Measurements from ENCODE around the gene OR10A2.
"Not testable (repeated sequence)": the region's sequence is repeated elsewhere in the genome, so short reads cannot be mapped to it uniquely, and the experiment has no call there.

OR10A2 gene

GRCh38 chr11:6862961-6863360, at the start of gene OR10A2:
Gene OR10A2, plus strand, starts transcription at chr11:6863057. Its CDS starts 6,698 bp downstream, at chr11:6869755.
- no peak for DNase-seq (ENCODE audit: low read depth)

- DNase-seq (ENCODE audit: low read depth), result no peak
Measured at GRCh38 chr11:6813656-6814055, 49.2 kb upstream of the OR10A2 start.

- DNase-seq (ENCODE audit: low read depth), result no peak
Measured at GRCh38 chr11:6817694-6818093, 45.2 kb upstream of the OR10A2 start.

GRCh38 chr11:6818967-6819366, 43.9 kb upstream of the OR10A2 start:
- no peak for DNase-seq (ENCODE audit: low read depth)

GRCh38 chr11:6824136-6824823, 38.6 kb upstream of the OR10A2 start:
- DNase-seq (ENCODE audit: low read depth), result no peak

GRCh38 chr11:6825231-6825744, 37.6 kb upstream of the OR10A2 start:
- DNase-seq (ENCODE audit: low read depth), result no peak

- DNase-seq (ENCODE audit: low read depth), result no peak
Measured at GRCh38 chr11:6828103-6828502, 34.8 kb upstream of the OR10A2 start.

- DNase-seq (ENCODE audit: low read depth), result no peak
Measured at GRCh38 chr11:6833356-6833755, 29.5 kb upstream of the OR10A2 start.

- DNase-seq (ENCODE audit: low read depth), result no peak
Measured at GRCh38 chr11:6834021-6834420, 28.8 kb upstream of the OR10A2 start.

- DNase-seq (ENCODE audit: low read depth), result no peak
Measured at GRCh38 chr11:6841694-6842093, 21.2 kb upstream of the OR10A2 start.

GRCh38 chr11:6843670-6844069, 19.2 kb upstream of the OR10A2 start:
- no peak for DNase-seq (ENCODE audit: low read depth)

- DNase-seq (ENCODE audit: low read depth), result no peak
Measured at GRCh38 chr11:6844356-6844755, 18.5 kb upstream of the OR10A2 start.

GRCh38 chr11:6845383-6845782, 17.5 kb upstream of the OR10A2 start, which contains the start of gene OR10A5:
Gene OR10A5, plus strand, starts transcription at chr11:6845683. Its CDS starts 0 bp downstream, at chr11:6845683.
- DNase-seq (ENCODE audit: low read depth), result no peak

GRCh38 chr11:6850526-6850925, 12.3 kb upstream of the OR10A2 start:
- no peak for DNase-seq (ENCODE audit: low read depth)

- not testable (repeated sequence) for DNase-seq (ENCODE audit: low read depth)
Measured at GRCh38 chr11:6854801-6855200, 8.1 kb upstream of the OR10A2 start.

- DNase-seq (ENCODE audit: low read depth), result no peak
Measured at GRCh38 chr11:6855971-6856541, 6.8 kb upstream of the OR10A2 start.

- no peak for DNase-seq (ENCODE audit: low read depth)
Measured at GRCh38 chr11:6856871-6857270, 6.0 kb upstream of the OR10A2 start.

GRCh38 chr11:6864438-6864837, 1.6 kb downstream of the OR10A2 start:
- no peak for DNase-seq (ENCODE audit: low read depth)

GRCh38 chr11:6871278-6871677, 8.4 kb downstream of the OR10A2 start:
- no peak for DNase-seq (ENCODE audit: low read depth)

GRCh38 chr11:6875761-6876160, 12.9 kb downstream of the OR10A2 start:
- DNase-seq (ENCODE audit: low read depth), result no peak

- no peak for DNase-seq (ENCODE audit: low read depth)
Measured at GRCh38 chr11:6876325-6876724, 13.5 kb downstream of the OR10A2 start, which contains the start of gene OR10A4. Gene OR10A4, plus strand, starts transcription at chr11:6876625. Its CDS starts 23 bp downstream, at chr11:6876648.

GRCh38 chr11:6876914-6877313, 14.1 kb downstream of the OR10A2 start:
- no peak for DNase-seq (ENCODE audit: low read depth)

GRCh38 chr11:6882751-6883150, 19.9 kb downstream of the OR10A2 start:
- no peak for DNase-seq (ENCODE audit: low read depth)

GRCh38 chr11:6887711-6888110, 24.9 kb downstream of the OR10A2 start:
- DNase-seq (ENCODE audit: low read depth), result not testable (repeated sequence)

Data from stimulated activated CD8-positive, alpha-beta memory T cell treated with anti-CD3 and anti-CD28 coated beads, Interleukin-15, amount 100 ng/mL, for 24 hours (primary cell).